OCI-LY7 (cell line): ENCODE results near the gene SMIM44.

Experiments used
- CTCF ChIP-seq: fragments of 200-600 bp; sonication (generic); conservative IDR thresholded peaks from 2 replicates; pipeline ENCODE4 v1.5.1; 2014; ENCODE audit warnings: mild to moderate bottlenecking, antibody characterized with exemption, low read length, moderate library complexity, mixed read lengths
- EZH2phosphoT487 ChIP-seq: fragments of 200-600 bp; sonication (generic); IDR thresholded peaks from 2 replicates; pipeline ENCODE4 v1.6.1; 2018; ENCODE audit warnings: low read depth, borderline replicate concordance, mild to moderate bottlenecking, mixed run types, antibody characterized with exemption, low read length, moderate library complexity, mixed read lengths

- TF ChIP-seq CTCF (no peak), EZH2phosphoT487 (no peak)
Observed at GRCh38 chr19:3503036-3503572, 19.9 kb upstream of the SMIM44 start.
